ENCODE measurements around the gene WDR26. TPM values are rescaled to one million over a fixed set of nuclear protein-coding genes. Genes with fewer than 3 reads are reported as not detected.

WDR26 gene
- total RNA-seq, 1 donor from 2014 or later: 60.7 TPM

GRCh38 chr1:224447251-224447650, 12.7 kb upstream of the WDR26 start:
- Histone ChIP-seq H3K4me3 (no peak overlapping the region), H3K27ac (replicated peaks) (no peak overlapping the region), H3K9me3 (replicated peaks) (no peaks in the 10 kb centered on the region), H3K36me3 (peaks cover 4% of the 10 kb centered on the region), H3K4me1 (peaks cover 16% of the 10 kb centered on the region), H3K27me3 (ENCODE audit: low read depth) (no peaks in the 10 kb centered on the region)
- TF ChIP-seq, protein P1, sequence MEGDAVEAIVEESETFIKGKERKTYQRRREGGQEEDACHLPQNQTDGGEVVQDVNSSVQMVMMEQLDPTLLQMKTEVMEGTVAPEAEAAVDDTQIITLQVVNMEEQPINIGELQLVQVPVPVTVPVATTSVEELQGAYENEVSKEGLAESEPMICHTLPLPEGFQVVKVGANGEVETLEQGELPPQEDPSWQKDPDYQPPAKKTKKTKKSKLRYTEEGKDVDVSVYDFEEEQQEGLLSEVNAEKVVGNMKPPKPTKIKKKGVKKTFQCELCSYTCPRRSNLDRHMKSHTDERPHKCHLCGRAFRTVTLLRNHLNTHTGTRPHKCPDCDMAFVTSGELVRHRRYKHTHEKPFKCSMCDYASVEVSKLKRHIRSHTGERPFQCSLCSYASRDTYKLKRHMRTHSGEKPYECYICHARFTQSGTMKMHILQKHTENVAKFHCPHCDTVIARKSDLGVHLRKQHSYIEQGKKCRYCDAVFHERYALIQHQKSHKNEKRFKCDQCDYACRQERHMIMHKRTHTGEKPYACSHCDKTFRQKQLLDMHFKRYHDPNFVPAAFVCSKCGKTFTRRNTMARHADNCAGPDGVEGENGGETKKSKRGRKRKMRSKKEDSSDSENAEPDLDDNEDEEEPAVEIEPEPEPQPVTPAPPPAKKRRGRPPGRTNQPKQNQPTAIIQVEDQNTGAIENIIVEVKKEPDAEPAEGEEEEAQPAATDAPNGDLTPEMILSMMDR (IDR thresholded peaks at IDR 0.05; ENCODE audit: borderline replicate concordance): no peak
- DNase-seq: peak; percentile 34
- intact Hi-C loops (cut with micrococcal nuclease): no loop called here

- TF ChIP-seq, protein P1 (IDR thresholded peaks at IDR 0.05; ENCODE audit: borderline replicate concordance): no peak
These were observed 4.4 kb upstream of the WDR26 start for GRCh38 chr1:224438989-224439388.

GRCh38 chr1:224435999-224436398, 1.4 kb upstream of the WDR26 start:
- peaks cover 47% of the 10 kb centered on the region for H3K4me1 ChIP-seq
- intact Hi-C loops (cut with micrococcal nuclease): no loop called here
- no peaks in the 10 kb centered on the region for H3K27me3 ChIP-seq (ENCODE audit: low read depth)
- peak overlapping the region; percentile 91 for H3K4me3 ChIP-seq
- DNase-seq: no peak
- H3K9me3 ChIP-seq (replicated peaks): no peaks in the 10 kb centered on the region
- peak overlapping the region; percentile 96 for H3K27ac ChIP-seq (replicated peaks)
- H3K36me3 ChIP-seq: peaks cover 9% of the 10 kb centered on the region
- TF ChIP-seq, protein P1 (IDR thresholded peaks at IDR 0.05; ENCODE audit: borderline replicate concordance): no peak

More at GRCh38 chr1:224438989-224439388, 4.4 kb upstream of the WDR26 start:
- peaks cover 9% of the 10 kb centered on the region for H3K36me3 ChIP-seq
- intact Hi-C loops (cut with micrococcal nuclease): no loop called here
- no peak overlapping the region for H3K27ac ChIP-seq (replicated peaks)
- H3K4me1 ChIP-seq: peaks cover 17% of the 10 kb centered on the region
- H3K27me3 ChIP-seq (ENCODE audit: low read depth): no peaks in the 10 kb centered on the region
- H3K9me3 ChIP-seq (replicated peaks): no peaks in the 10 kb centered on the region
- DNase-seq: no peak
- H3K4me3 ChIP-seq: no peak overlapping the region

- intact Hi-C loops (cut with micrococcal nuclease): no loop called here
- DNase-seq: no peak
- Histone ChIP-seq H3K4me3 (peak overlapping the region; percentile 91), H3K9me3 (replicated peaks) (no peaks in the 10 kb centered on the region), H3K4me1 (peaks cover 54% of the 10 kb centered on the region), H3K27me3 (ENCODE audit: low read depth) (no peaks in the 10 kb centered on the region), H3K27ac (replicated peaks) (peak overlapping the region; percentile 96), H3K36me3 (peaks cover 10% of the 10 kb centered on the region)
- TF ChIP-seq, protein P1 (IDR thresholded peaks at IDR 0.05; ENCODE audit: borderline replicate concordance): no peak
These were observed 744 bp upstream of the WDR26 start for GRCh38 chr1:224435318-224435763.

GRCh38 chr1:224433701-224434672, 610 bp downstream of the WDR26 start:
- Histone ChIP-seq H3K9me3 (replicated peaks) (no peaks in the 10 kb centered on the region), H3K27me3 (ENCODE audit: low read depth) (no peaks in the 10 kb centered on the region), H3K4me1 (peaks cover 67% of the 10 kb centered on the region), H3K27ac (replicated peaks) (peak overlapping the region; percentile 96), H3K36me3 (peaks cover 11% of the 10 kb centered on the region), H3K4me3 (peak overlapping the region; percentile 91)
- TF ChIP-seq, protein P1 (IDR thresholded peaks at IDR 0.05; ENCODE audit: borderline replicate concordance): no peak
- intact Hi-C loops (cut with micrococcal nuclease): no loop called here
- peak; percentile 40 for DNase-seq

Data from left ventricle myocardium inferior (tissue), 1 donor.